ENCODE data around the gene PON1. TPM values are rescaled to one million over a fixed set of nuclear protein-coding genes. Genes with fewer than 3 reads are reported as not detected.

The PON1 gene
- total and polyA plus RNA-seq, 2 donors, result 0.13 TPM; not detected in 1

- Histone ChIP-seq H3K36me3 (ENCODE audit: insufficient read depth) (no peaks in the 10 kb centered on the region), H3K27ac (ENCODE audit: low read depth) (no peak overlapping the region), H3K4me3 (ENCODE audit: low read depth, low read length) (no peak overlapping the region), H3K4me1 (ENCODE audit: insufficient read depth) (no peaks in the 10 kb centered on the region)
- 54% methylated on average over 7 of the region's 7 CpGs for WGBS
- no peak for DNase-seq (ENCODE audit: extremely low spot score)
Measured at GRCh38 chr7:95304990-95305389, 19.3 kb downstream of the PON1 start.

- WGBS, result 71% methylated on average over 9 of the region's 9 CpGs
- no peaks in the 10 kb centered on the region for H3K36me3 ChIP-seq (ENCODE audit: insufficient read depth)
- H3K4me3 ChIP-seq (ENCODE audit: low read depth, low read length), result no peak overlapping the region
- no peak for DNase-seq (ENCODE audit: extremely low spot score)
- no peak overlapping the region for H3K27ac ChIP-seq (ENCODE audit: low read depth)
- no peaks in the 10 kb centered on the region for H3K4me1 ChIP-seq (ENCODE audit: insufficient read depth)
Measured at GRCh38 chr7:95303013-95303905, 21.1 kb downstream of the PON1 start.

- WGBS, result 98% methylated on average over 3 of the region's 3 CpGs
- DNase-seq (ENCODE audit: extremely low spot score), result no peak
Measured at GRCh38 chr7:95298091-95298490, 26.2 kb downstream of the PON1 start.

DNA sequence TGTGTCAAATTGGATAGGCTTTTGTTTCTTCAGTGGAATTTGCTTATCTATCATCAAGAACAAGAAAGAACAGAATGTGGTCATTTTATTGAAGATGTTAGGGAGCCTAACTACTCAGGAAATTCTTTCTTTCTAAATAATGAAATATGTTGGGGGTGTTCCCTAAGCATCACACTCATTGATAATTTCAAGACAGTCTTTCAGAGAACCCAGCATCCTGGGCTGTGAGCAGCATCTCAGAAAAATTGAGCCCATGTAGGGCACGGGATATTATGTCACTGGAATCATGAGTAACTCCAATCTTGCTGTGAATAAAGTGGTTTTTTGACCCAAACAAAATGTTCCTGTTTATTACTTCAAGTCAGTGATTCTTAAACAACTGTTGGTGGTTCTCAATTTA lies 27.3 kb downstream of the PON1 start:
- H3K36me3 ChIP-seq (ENCODE audit: insufficient read depth), result no peaks in the 10 kb centered on the region
- DNase-seq (ENCODE audit: extremely low spot score), result no peak
- H3K4me3 ChIP-seq (ENCODE audit: low read depth, low read length), result no peak overlapping the region
- WGBS, result 61% methylated on average over 1 of the region's 1 CpG
- no peak overlapping the region for H3K27ac ChIP-seq (ENCODE audit: low read depth)
- no peaks in the 10 kb centered on the region for H3K4me1 ChIP-seq (ENCODE audit: insufficient read depth)

More at GRCh38 chr7:95298091-95298490, 26.2 kb downstream of the PON1 start:
- H3K4me3 ChIP-seq (ENCODE audit: low read depth, low read length), result no peak overlapping the region
- H3K4me1 ChIP-seq (ENCODE audit: insufficient read depth), result no peaks in the 10 kb centered on the region
- no peaks in the 10 kb centered on the region for H3K36me3 ChIP-seq (ENCODE audit: insufficient read depth)
- no peak overlapping the region for H3K27ac ChIP-seq (ENCODE audit: low read depth)

DNA sequence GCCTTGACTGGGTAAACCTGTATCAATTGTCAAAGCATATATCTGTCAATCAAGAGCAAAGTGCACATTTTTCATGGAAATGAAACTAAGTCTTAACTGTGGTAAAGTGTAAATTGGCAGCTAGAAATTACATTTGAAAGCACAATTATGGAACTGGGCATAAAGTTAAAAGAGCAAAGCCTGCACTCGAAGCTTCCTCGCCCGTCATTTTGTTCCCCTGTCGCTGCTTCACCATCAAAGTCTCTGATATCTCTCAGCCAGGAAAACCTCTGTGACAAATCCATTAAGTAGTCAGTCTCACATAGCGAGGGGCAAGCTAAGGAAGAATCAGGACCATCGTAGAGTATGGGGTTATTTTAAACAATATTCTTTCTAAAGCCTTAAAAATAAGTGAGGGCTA lies 27.9 kb downstream of the PON1 start:
- no peaks in the 10 kb centered on the region for H3K36me3 ChIP-seq (ENCODE audit: insufficient read depth)
- WGBS, result 89% methylated on average over 6 of the region's 6 CpGs
- H3K27ac ChIP-seq (ENCODE audit: low read depth), result no peak overlapping the region
- no peaks in the 10 kb centered on the region for H3K4me1 ChIP-seq (ENCODE audit: insufficient read depth)
- no peak for DNase-seq (ENCODE audit: extremely low spot score)
- no peak overlapping the region for H3K4me3 ChIP-seq (ENCODE audit: low read depth, low read length)

DNA sequence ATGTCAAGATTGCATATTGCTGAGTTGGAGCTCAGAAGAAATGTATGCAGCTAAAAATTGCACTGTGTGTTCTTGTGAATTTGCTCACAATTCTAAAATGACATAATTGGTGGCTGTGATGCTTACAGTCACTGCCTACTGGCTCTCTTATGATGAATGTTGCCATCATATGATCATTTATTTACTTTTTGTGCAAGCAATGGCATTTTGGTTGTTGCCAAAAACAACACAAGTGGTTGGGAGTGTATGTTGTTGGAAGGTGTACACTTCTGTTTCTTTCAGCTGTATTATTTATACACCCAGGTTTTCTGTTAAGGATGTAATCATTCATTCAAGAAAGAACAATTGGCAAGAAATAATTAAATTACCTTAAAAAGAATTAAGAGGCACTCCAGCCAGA lies 28.9 kb downstream of the PON1 start:
- Histone ChIP-seq H3K36me3 (ENCODE audit: insufficient read depth) (no peaks in the 10 kb centered on the region), H3K4me1 (ENCODE audit: insufficient read depth) (no peaks in the 10 kb centered on the region), H3K27ac (ENCODE audit: low read depth) (no peak overlapping the region), H3K4me3 (ENCODE audit: low read depth, low read length) (no peak overlapping the region)
- DNase-seq (ENCODE audit: extremely low spot score), result no peak

DNA sequence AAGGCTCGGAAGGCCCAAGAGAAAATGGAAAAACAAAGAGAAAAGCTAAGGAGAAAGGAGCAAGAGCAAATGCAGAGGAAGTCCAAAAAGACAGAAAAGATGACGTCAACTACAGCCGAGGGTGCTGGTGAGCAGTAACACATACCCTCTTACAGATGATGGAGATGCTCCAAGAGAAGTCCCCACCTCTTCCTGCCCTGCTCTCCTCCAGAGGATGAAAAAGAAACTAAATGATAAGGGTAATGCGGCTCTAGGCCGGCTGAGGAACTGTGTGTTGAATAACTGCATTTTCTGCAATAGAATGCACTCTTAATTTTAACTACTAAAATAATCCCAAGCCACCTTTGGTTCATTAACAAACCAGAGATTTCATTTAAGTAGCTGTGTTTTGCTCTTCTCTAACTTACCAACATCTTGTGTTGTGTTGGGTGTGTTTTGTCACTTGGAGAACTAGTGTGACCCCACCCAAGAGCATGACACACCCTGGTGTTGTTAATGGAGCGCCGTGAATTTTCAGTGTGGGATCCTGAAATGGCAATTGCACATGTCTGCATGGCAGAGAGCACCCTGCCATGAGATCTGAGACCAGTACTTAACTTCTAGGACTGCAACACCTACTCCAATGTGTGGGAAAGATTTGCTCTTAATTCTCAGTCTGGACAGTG lies 34.0 kb downstream of the PON1 start:
- DNase-seq (ENCODE audit: extremely low spot score), result no peak
- Histone ChIP-seq H3K36me3 (ENCODE audit: insufficient read depth) (peaks cover 3% of the 10 kb centered on the region), H3K4me1 (ENCODE audit: insufficient read depth) (no peaks in the 10 kb centered on the region), H3K27ac (ENCODE audit: low read depth) (no peak overlapping the region), H3K4me3 (ENCODE audit: low read depth, low read length) (no peak overlapping the region)
- 95% methylated on average over 7 of the region's 7 CpGs for WGBS

- H3K4me3 ChIP-seq (ENCODE audit: low read depth, low read length), result no peak overlapping the region
- 66% methylated on average over 2 of the region's 2 CpGs for WGBS
Measured at GRCh38 chr7:95286096-95286495, 38.2 kb downstream of the PON1 start.

GRCh38 chr7:95279417-95279816 lies 44.9 kb downstream of the PON1 start:
- peaks cover 1% of the 10 kb centered on the region for H3K36me3 ChIP-seq (ENCODE audit: insufficient read depth)
- no peak for DNase-seq (ENCODE audit: extremely low spot score)
- H3K4me1 ChIP-seq (ENCODE audit: insufficient read depth), result no peaks in the 10 kb centered on the region
- H3K27ac ChIP-seq (ENCODE audit: low read depth), result no peak overlapping the region
- no peak overlapping the region for H3K4me3 ChIP-seq (ENCODE audit: low read depth, low read length)
- 74% methylated on average over 2 of the region's 2 CpGs for WGBS

More at GRCh38 chr7:95286096-95286495, 38.2 kb downstream of the PON1 start:
- Histone ChIP-seq H3K4me1 (ENCODE audit: insufficient read depth) (no peaks in the 10 kb centered on the region), H3K27ac (ENCODE audit: low read depth) (no peak overlapping the region), H3K36me3 (ENCODE audit: insufficient read depth) (peaks cover 4% of the 10 kb centered on the region)
- no peak for DNase-seq (ENCODE audit: extremely low spot score)

- H3K36me3 ChIP-seq (ENCODE audit: insufficient read depth), result no peaks in the 10 kb centered on the region
- 87% methylated on average over 2 of the region's 2 CpGs for WGBS
Measured at GRCh38 chr7:95276114-95276513, 48.2 kb downstream of the PON1 start.

GRCh38 chr7:95269640-95270039 lies 54.7 kb downstream of the PON1 start:
- Histone ChIP-seq H3K36me3 (ENCODE audit: insufficient read depth) (peaks cover 1% of the 10 kb centered on the region), H3K4me1 (ENCODE audit: insufficient read depth) (no peaks in the 10 kb centered on the region), H3K4me3 (ENCODE audit: low read depth, low read length) (no peak overlapping the region), H3K27ac (ENCODE audit: low read depth) (no peak overlapping the region)
- no peak for DNase-seq (ENCODE audit: extremely low spot score)
- 93% methylated on average over 5 of the region's 5 CpGs for WGBS

More at GRCh38 chr7:95276114-95276513, 48.2 kb downstream of the PON1 start:
- no peak for DNase-seq (ENCODE audit: extremely low spot score)
- H3K27ac ChIP-seq (ENCODE audit: low read depth), result no peak overlapping the region
- no peak overlapping the region for H3K4me3 ChIP-seq (ENCODE audit: low read depth, low read length)
- no peaks in the 10 kb centered on the region for H3K4me1 ChIP-seq (ENCODE audit: insufficient read depth)

- no peaks in the 10 kb centered on the region for H3K4me1 ChIP-seq (ENCODE audit: insufficient read depth)
- H3K36me3 ChIP-seq (ENCODE audit: insufficient read depth), result peaks cover 1% of the 10 kb centered on the region
- 81% methylated on average over 2 of the region's 2 CpGs for WGBS
- DNase-seq (ENCODE audit: extremely low spot score), result no peak
- H3K27ac ChIP-seq (ENCODE audit: low read depth), result no peak overlapping the region
- no peak overlapping the region for H3K4me3 ChIP-seq (ENCODE audit: low read depth, low read length)
Measured at GRCh38 chr7:95267754-95268153, 56.6 kb downstream of the PON1 start.

GRCh38 chr7:95265634-95266033 lies 58.7 kb downstream of the PON1 start:
- no peak overlapping the region for H3K27ac ChIP-seq (ENCODE audit: low read depth)
- 97% methylated on average over 2 of the region's 2 CpGs for WGBS
- no peaks in the 10 kb centered on the region for H3K4me1 ChIP-seq (ENCODE audit: insufficient read depth)
- no peak for DNase-seq (ENCODE audit: extremely low spot score)
- no peak overlapping the region for H3K4me3 ChIP-seq (ENCODE audit: low read depth, low read length)
- H3K36me3 ChIP-seq (ENCODE audit: insufficient read depth), result peaks cover 1% of the 10 kb centered on the region

- H3K36me3 ChIP-seq (ENCODE audit: insufficient read depth), result no peaks in the 10 kb centered on the region
- no peak overlapping the region for H3K4me3 ChIP-seq (ENCODE audit: low read depth, low read length)
- no peak for DNase-seq (ENCODE audit: extremely low spot score)
- no peaks in the 10 kb centered on the region for H3K4me1 ChIP-seq (ENCODE audit: insufficient read depth)
- H3K27ac ChIP-seq (ENCODE audit: low read depth), result no peak overlapping the region
- 79% methylated on average over 6 of the region's 6 CpGs for WGBS
Measured at GRCh38 chr7:95264363-95264891, 59.9 kb downstream of the PON1 start.
